Naive B cell (primary cell): Measurements from ENCODE around the gene SBF1. TPM values are rescaled to one million over a fixed set of nuclear protein-coding genes. Genes with fewer than 3 reads are reported as not detected.
"Not testable (repeated sequence)": the region's sequence is repeated elsewhere in the genome, so short reads cannot be mapped to it uniquely, and the experiment has no call there.

Experiments used
- ATAC-seq, 2 donors: fragments of 150-1000 bp; cut with Tn5 transposase; 2 replicates each; pipeline ENCODE4 v1.10.0; 2021; ENCODE audit warnings: low read depth in 2 of 2, mild to moderate bottlenecking in 2 of 2, moderate library complexity in 2 of 2
- DNase-seq: peaks from one replicate; pipeline ENCODE4 v3.0.0; 2022
- H3K27ac Mint-ChIP-seq, 6 donors: one replicate each; pipeline ENCODE4 v1.8.0; 2020 to 2022; ENCODE audit warnings: mild to moderate bottlenecking in 6 of 6, mixed read lengths in 6 of 6, moderate library complexity in 5 of 6, inconsistent platforms in 2 of 6
- H3K27me3 Mint-ChIP-seq, 3 donors: one replicate each; pipeline ENCODE4 v1.8.0; 2021 to 2022; ENCODE audit warnings: mixed read lengths in 3 of 3, mild to moderate bottlenecking in 1 of 3
- H3K36me3 Mint-ChIP-seq, 2 donors: one replicate each; pipeline ENCODE4 v1.8.0; 2020 to 2022; ENCODE audit warnings: mixed read lengths in 2 of 2, inconsistent platforms in 1 of 2, mild to moderate bottlenecking in 1 of 2
- H3K4me1 Mint-ChIP-seq, 3 donors: one replicate each; pipeline ENCODE4 v1.8.0; 2020 to 2022; ENCODE audit warnings: mixed read lengths in 3 of 3, inconsistent platforms in 1 of 3, mild to moderate bottlenecking in 1 of 3, moderate library complexity in 1 of 3
- H3K4me3 Mint-ChIP-seq, 8 donors: one replicate each; pipeline ENCODE4 v1.8.0; 2020 to 2022; ENCODE audit warnings: mild to moderate bottlenecking in 8 of 8, mixed read lengths in 8 of 8, moderate library complexity in 8 of 8, inconsistent platforms in 2 of 8
- H3K9me3 Mint-ChIP-seq, 7 donors: one replicate each; pipeline ENCODE4 v1.8.0; 2020 to 2022; ENCODE audit warnings: mixed read lengths in 7 of 7, mild to moderate bottlenecking in 5 of 7, inconsistent platforms in 2 of 7, moderate library complexity in 1 of 7
- polyA plus RNA-seq, 6 donors: library from polyadenylated mRNA; unstranded; fragments of 300-500 nt; fragmentation: Illumina TruSeq; gene quantifications; one replicate each; pipeline ENCODE4 v1.2.3, GENCODE V29; 2021; ENCODE audit warnings: low read depth in 6 of 6

SBF1 gene
- polyA plus RNA-seq, 6 donors from 2014 or later: 6.9 to 26.6 (median 11.4) TPM

- Mint-ChIP-seq H3K36me3 (peaks cover 16 to 21% of the 10 kb centered on the region in 2 donors), H3K27ac (peak overlapping the region in 1 of 6 donors; percentile 22)
- no peak for ATAC-seq
Observed at GRCh38 chr22:50423956-50424355, 50.9 kb downstream of the SBF1 start.

GRCh38 chr22:50422961-50423815 is 51.6 kb downstream of the SBF1 start:
- no peak overlapping the region for H3K4me3 Mint-ChIP-seq
- no peak for DNase-seq
- H3K9me3 Mint-ChIP-seq: no peaks in the 10 kb centered on the region
- H3K27me3 Mint-ChIP-seq: no peaks in the 10 kb centered on the region
- H3K27ac Mint-ChIP-seq: no peak overlapping the region
- H3K36me3 Mint-ChIP-seq: peaks cover 13 to 21% of the 10 kb centered on the region in 2 donors
- H3K4me1 Mint-ChIP-seq: peaks cover 0 to 8% (median 0%) of the 10 kb centered on the region in 3 donors
- no peak for ATAC-seq

More at GRCh38 chr22:50423956-50424355, 50.9 kb downstream of the SBF1 start:
- peaks cover 0 to 8% (median 0%) of the 10 kb centered on the region in 3 donors for H3K4me1 Mint-ChIP-seq
- H3K27me3 Mint-ChIP-seq: no peaks in the 10 kb centered on the region
- no peak for DNase-seq
- no peak overlapping the region for H3K4me3 Mint-ChIP-seq
- H3K9me3 Mint-ChIP-seq: no peaks in the 10 kb centered on the region

GRCh38 chr22:50422046-50422445 is 52.8 kb downstream of the SBF1 start:
- Mint-ChIP-seq H3K9me3 (no peaks in the 10 kb centered on the region), H3K4me3 (no peak overlapping the region), H3K36me3 (peaks cover 15 to 21% of the 10 kb centered on the region in 2 donors), H3K4me1 (peaks cover 0 to 8% (median 0%) of the 10 kb centered on the region in 3 donors), H3K27ac (no peak overlapping the region), H3K27me3 (no peaks in the 10 kb centered on the region)
- ATAC-seq (no peak), DNase-seq (no peak)

- Mint-ChIP-seq H3K9me3 (no peaks in the 10 kb centered on the region), H3K4me3 (no peak overlapping the region), H3K27ac (peak overlapping the region in 1 of 6 donors; percentile 34), H3K27me3 (no peaks in the 10 kb centered on the region), H3K4me1 (peaks cover 0 to 8% (median 0%) of the 10 kb centered on the region in 3 donors), H3K36me3 (peaks cover 14 to 17% of the 10 kb centered on the region in 2 donors)
- DNase-seq: no peak
- ATAC-seq: no peak
Observed at GRCh38 chr22:50420581-50420980, 54.3 kb downstream of the SBF1 start.

- Mint-ChIP-seq H3K27ac (peak overlapping the region in 2 of 6 donors; percentile 58 to 93), H3K36me3 (peaks cover 8 to 12% of the 10 kb centered on the region in 2 donors)
Observed at GRCh38 chr22:50420015-50420414, 54.8 kb downstream of the SBF1 start.

GRCh38 chr22:50419116-50419515 is 55.7 kb downstream of the SBF1 start:
- no peak overlapping the region for H3K27ac Mint-ChIP-seq
- ATAC-seq: no peak

More at GRCh38 chr22:50420015-50420414, 54.8 kb downstream of the SBF1 start:
- Mint-ChIP-seq H3K9me3 (no peaks in the 10 kb centered on the region), H3K4me1 (peaks cover 0 to 7% (median 0%) of the 10 kb centered on the region in 3 donors), H3K4me3 (no peak overlapping the region), H3K27me3 (no peaks in the 10 kb centered on the region)
- DNase-seq: no peak
- no peak for ATAC-seq

GRCh38 chr22:50418624-50419023 is 56.2 kb downstream of the SBF1 start:
- peaks cover 0 to 8% (median 4%) of the 10 kb centered on the region in 3 donors for H3K4me1 Mint-ChIP-seq
- peaks cover 4 to 11% of the 10 kb centered on the region in 2 donors for H3K36me3 Mint-ChIP-seq
- H3K4me3 Mint-ChIP-seq: no peak overlapping the region
- no peaks in the 10 kb centered on the region for H3K27me3 Mint-ChIP-seq
- ATAC-seq (no peak), DNase-seq (no peak)
- H3K27ac Mint-ChIP-seq: no peak overlapping the region
- H3K9me3 Mint-ChIP-seq: no peaks in the 10 kb centered on the region

More at GRCh38 chr22:50419116-50419515, 55.7 kb downstream of the SBF1 start:
- peaks cover 0 to 4% (median 0%) of the 10 kb centered on the region in 3 donors for H3K4me1 Mint-ChIP-seq
- no peak for DNase-seq
- peaks cover 4 to 6% of the 10 kb centered on the region in 2 donors for H3K36me3 Mint-ChIP-seq
- H3K27me3 Mint-ChIP-seq: no peaks in the 10 kb centered on the region
- H3K9me3 Mint-ChIP-seq: no peaks in the 10 kb centered on the region
- H3K4me3 Mint-ChIP-seq: no peak overlapping the region

- H3K27me3 Mint-ChIP-seq: no peaks in the 10 kb centered on the region
- DNase-seq (no peak), ATAC-seq (no peak)
- H3K36me3 Mint-ChIP-seq: peaks cover 4 to 14% of the 10 kb centered on the region in 2 donors
- peak overlapping the region in 2 of 6 donors; percentile 30 to 60 for H3K27ac Mint-ChIP-seq
- no peak overlapping the region for H3K4me3 Mint-ChIP-seq
- peaks cover 0 to 10% (median 6%) of the 10 kb centered on the region in 3 donors for H3K4me1 Mint-ChIP-seq
- H3K9me3 Mint-ChIP-seq: no peaks in the 10 kb centered on the region
Observed at GRCh38 chr22:50417411-50418210, 57.2 kb downstream of the SBF1 start.

GRCh38 chr22:50416996-50417395 is 57.8 kb downstream of the SBF1 start:
- ATAC-seq (no peak), DNase-seq (no peak)
- Mint-ChIP-seq H3K27ac (no peak overlapping the region), H3K36me3 (peaks cover 4 to 14% of the 10 kb centered on the region in 2 donors), H3K4me1 (peaks cover 0 to 10% (median 6%) of the 10 kb centered on the region in 3 donors), H3K9me3 (no peaks in the 10 kb centered on the region), H3K27me3 (no peaks in the 10 kb centered on the region), H3K4me3 (no peak overlapping the region)

GRCh38 chr22:50415426-50415825 is 59.4 kb downstream of the SBF1 start:
- H3K36me3 Mint-ChIP-seq: peaks cover 4 to 14% of the 10 kb centered on the region in 2 donors
- no peak overlapping the region for H3K27ac Mint-ChIP-seq
- DNase-seq: no peak
- no peaks in the 10 kb centered on the region for H3K27me3 Mint-ChIP-seq
- peaks cover 0 to 10% (median 6%) of the 10 kb centered on the region in 3 donors for H3K4me1 Mint-ChIP-seq
- H3K4me3 Mint-ChIP-seq: no peak overlapping the region
- no peak for ATAC-seq
- no peaks in the 10 kb centered on the region for H3K9me3 Mint-ChIP-seq

- no peaks in the 10 kb centered on the region for H3K9me3 Mint-ChIP-seq
- H3K27ac Mint-ChIP-seq: no peak overlapping the region
- H3K4me1 Mint-ChIP-seq: peaks cover 0 to 7% (median 6%) of the 10 kb centered on the region in 3 donors
- H3K4me3 Mint-ChIP-seq: no peak overlapping the region
- DNase-seq: no peak
- peaks cover 4 to 8% of the 10 kb centered on the region in 2 donors for H3K36me3 Mint-ChIP-seq
- ATAC-seq: no peak
- H3K27me3 Mint-ChIP-seq: no peaks in the 10 kb centered on the region
Observed at GRCh38 chr22:50414476-50415248, 60.2 kb downstream of the SBF1 start.

- Mint-ChIP-seq H3K4me1 (peaks cover 6 to 15% (median 13%) of the 10 kb centered on the region in 3 donors), H3K27ac (peak overlapping the region in 1 of 6 donors; percentile 15), H3K36me3 (peaks cover 5 to 12% of the 10 kb centered on the region in 2 donors)
- H3K4me3 Mint-ChIP-seq, DNase-seq, ATAC-seq, H3K27me3 Mint-ChIP-seq, H3K9me3 Mint-ChIP-seq: not testable (repeated sequence)
Observed at GRCh38 chr22:50408954-50409353, 65.9 kb downstream of the SBF1 start.

- no peaks in the 10 kb centered on the region for H3K9me3 Mint-ChIP-seq
- H3K4me1 Mint-ChIP-seq: peaks cover 12 to 15% (median 15%) of the 10 kb centered on the region in 3 donors
- peak overlapping the region in 2 of 6 donors; percentile 62 to 87 for H3K27ac Mint-ChIP-seq
- H3K27me3 Mint-ChIP-seq: no peaks in the 10 kb centered on the region
- H3K36me3 Mint-ChIP-seq: peaks cover 5 to 7% of the 10 kb centered on the region in 2 donors
- ATAC-seq: no peak
- DNase-seq: no peak
- no peak overlapping the region for H3K4me3 Mint-ChIP-seq
Observed at GRCh38 chr22:50408311-50408710, 66.5 kb downstream of the SBF1 start.
